GM03348 (cell line): ENCODE results near the gene NT5DC3.
"Not testable (repeated sequence)": the region's sequence is repeated elsewhere in the genome, so short reads cannot be mapped to it uniquely, and the experiment has no call there.

ENCODE experiments used
- DNase-seq: peaks from one replicate; pipeline ENCODE4 v3.0.0; 2012; ENCODE audit warnings: low spot score

NT5DC3 gene

GRCh38 chr12:103809639-103810038, 31.4 kb downstream of the NT5DC3 start:
- DNase-seq, result not testable (repeated sequence)

GRCh38 chr12:103809154-103809553, 31.9 kb downstream of the NT5DC3 start:
- no peak for DNase-seq

GRCh38 chr12:103808239-103808880, 32.7 kb downstream of the NT5DC3 start:
- DNase-seq, result no peak

- no peak for DNase-seq
Measured at GRCh38 chr12:103807561-103808238, 33.3 kb downstream of the NT5DC3 start.

- no peak for DNase-seq
Measured at GRCh38 chr12:103806803-103807202, 34.2 kb downstream of the NT5DC3 start.

- no peak for DNase-seq
Measured at GRCh38 chr12:103805655-103806360, 35.2 kb downstream of the NT5DC3 start.

- no peak for DNase-seq
Measured at GRCh38 chr12:103803847-103804246, 37.2 kb downstream of the NT5DC3 start.

- no peak for DNase-seq
Measured at GRCh38 chr12:103802586-103802886, 38.5 kb downstream of the NT5DC3 start.

GRCh38 chr12:103801709-103802585, 39.1 kb downstream of the NT5DC3 start:
- DNase-seq, result peak; percentile 28

- DNase-seq, result peak; percentile 47
Measured at GRCh38 chr12:103799857-103800771, 40.9 kb downstream of the NT5DC3 start.

GRCh38 chr12:103799504-103799856, 41.6 kb downstream of the NT5DC3 start:
- DNase-seq, result no peak

- DNase-seq, result no peak
Measured at GRCh38 chr12:103798586-103798985, 42.4 kb downstream of the NT5DC3 start.

- no peak for DNase-seq
Measured at GRCh38 chr12:103794309-103795213, 46.5 kb downstream of the NT5DC3 start.

GRCh38 chr12:103793512-103794045, 47.5 kb downstream of the NT5DC3 start:
- no peak for DNase-seq

- no peak for DNase-seq
Measured at GRCh38 chr12:103793046-103793445, 48.0 kb downstream of the NT5DC3 start.

- DNase-seq, result no peak
Measured at GRCh38 chr12:103791350-103791920, 49.6 kb downstream of the NT5DC3 start.

GRCh38 chr12:103786201-103786600, 54.8 kb downstream of the NT5DC3 start:
- DNase-seq, result no peak

- DNase-seq, result no peak
Measured at GRCh38 chr12:103785243-103786031, 55.6 kb downstream of the NT5DC3 start.
